Right lobe of liver (tissue), 4 donors: ENCODE data around the gene PTPN13.

Experiments used
- POLR2A ChIP-seq: fragments of 450-650 bp; IDR thresholded peaks from one replicate; pipeline ENCODE4 v1.6.1; 2017; ENCODE audit warnings: antibody characterized with exemption, mild to moderate bottlenecking
- TF ChIP-seq, protein P1 (sequence below), 4 donors: fragments of 200-600 bp in 3 of 4; fragments of 450-650 bp in 1 of 4; IDR thresholded peaks; one replicate each; pipeline versions ENCODE4 v1.5.1 to v1.8.0; 2016 to 2022; ENCODE audit warnings: antibody characterized with exemption in 4 of 4, mild to moderate bottlenecking in 2 of 4
- donor health status: DM: no; HTN: no; CAD: no.
- donor health status: DM: no; HTN: no; CAD: no.
- donor health status: DM: no; HTN: yes; CAD: no.

DNA sequence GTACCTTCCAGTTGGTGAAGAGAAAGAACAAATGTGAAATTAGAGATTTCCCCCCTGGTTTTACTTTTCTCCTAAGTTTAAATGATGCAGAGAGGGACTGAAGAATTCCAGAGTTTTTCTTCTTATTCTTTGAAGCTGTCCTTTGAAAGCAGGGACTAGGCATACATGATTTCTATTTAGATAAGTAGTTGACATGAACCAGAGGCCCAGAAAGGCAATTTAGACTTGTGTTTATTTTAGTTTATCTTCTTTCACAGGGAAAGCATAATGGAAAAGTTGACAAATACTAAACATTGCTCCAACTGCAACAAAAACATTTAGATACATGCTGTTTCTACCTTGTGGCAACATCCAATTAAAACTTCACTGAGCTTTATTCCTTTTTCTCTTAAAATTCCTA is 32.0 kb downstream of the PTPN13 start:
- TF ChIP-seq, protein P1, sequence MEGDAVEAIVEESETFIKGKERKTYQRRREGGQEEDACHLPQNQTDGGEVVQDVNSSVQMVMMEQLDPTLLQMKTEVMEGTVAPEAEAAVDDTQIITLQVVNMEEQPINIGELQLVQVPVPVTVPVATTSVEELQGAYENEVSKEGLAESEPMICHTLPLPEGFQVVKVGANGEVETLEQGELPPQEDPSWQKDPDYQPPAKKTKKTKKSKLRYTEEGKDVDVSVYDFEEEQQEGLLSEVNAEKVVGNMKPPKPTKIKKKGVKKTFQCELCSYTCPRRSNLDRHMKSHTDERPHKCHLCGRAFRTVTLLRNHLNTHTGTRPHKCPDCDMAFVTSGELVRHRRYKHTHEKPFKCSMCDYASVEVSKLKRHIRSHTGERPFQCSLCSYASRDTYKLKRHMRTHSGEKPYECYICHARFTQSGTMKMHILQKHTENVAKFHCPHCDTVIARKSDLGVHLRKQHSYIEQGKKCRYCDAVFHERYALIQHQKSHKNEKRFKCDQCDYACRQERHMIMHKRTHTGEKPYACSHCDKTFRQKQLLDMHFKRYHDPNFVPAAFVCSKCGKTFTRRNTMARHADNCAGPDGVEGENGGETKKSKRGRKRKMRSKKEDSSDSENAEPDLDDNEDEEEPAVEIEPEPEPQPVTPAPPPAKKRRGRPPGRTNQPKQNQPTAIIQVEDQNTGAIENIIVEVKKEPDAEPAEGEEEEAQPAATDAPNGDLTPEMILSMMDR (IDR thresholded peaks at IDR 0.05), result no peak
- TF ChIP-seq POLR2A, result no peak
